ACC112 (cell line): Measurements from ENCODE around the gene CERK.

Source experiments
- H2AFZ ChIP-seq: fragments of 200-600 bp; sonication (generic); one replicate; pipeline ENCODE4 v1.6.0; 2017; ENCODE audit warnings: antibody characterized with exemption, low read length; ENCODE audit not compliant: unreplicated experiment
- H3K27ac ChIP-seq: fragments of 200-600 bp; sonication (generic); 2 replicates; pipeline ENCODE4 v1.5.1; 2014; ENCODE audit warnings: low read depth, mild to moderate bottlenecking, antibody characterized with exemption, low read length, moderate library complexity
- H3K27me3 ChIP-seq: fragments of 200-600 bp; sonication (generic); 2 replicates; pipeline ENCODE4 v1.6.1; 2014; ENCODE audit warnings: mild to moderate bottlenecking, antibody characterized with exemption, low read length, moderate library complexity, mixed read lengths; ENCODE audit not compliant: insufficient read depth
- H3K36me3 ChIP-seq: fragments of 200-600 bp; sonication (generic); 2 replicates; pipeline ENCODE4 v1.6.1; 2016; ENCODE audit warnings: mild to moderate bottlenecking, antibody characterized with exemption, low read length, moderate library complexity, mixed read lengths; ENCODE audit not compliant: insufficient read depth
- H3K4me1 ChIP-seq: fragments of 200-600 bp; sonication (generic); one replicate; pipeline ENCODE4 v1.6.1; 2016; ENCODE audit warnings: low read length, mixed read lengths; ENCODE audit not compliant: insufficient read depth, unreplicated experiment, control insufficient read depth
- H3K4me3 ChIP-seq: fragments of 200-600 bp; sonication (generic); 2 replicates; pipeline ENCODE4 v1.5.1; 2014; ENCODE audit warnings: mild to moderate bottlenecking, low read depth, low read length
- H3K79me2 ChIP-seq: fragments of 200-600 bp; sonication (generic); one replicate; pipeline ENCODE4 v1.6.0; 2016; ENCODE audit warnings: low read length; ENCODE audit not compliant: control insufficient read depth, unreplicated experiment, insufficient read depth

The CERK gene

DNA sequence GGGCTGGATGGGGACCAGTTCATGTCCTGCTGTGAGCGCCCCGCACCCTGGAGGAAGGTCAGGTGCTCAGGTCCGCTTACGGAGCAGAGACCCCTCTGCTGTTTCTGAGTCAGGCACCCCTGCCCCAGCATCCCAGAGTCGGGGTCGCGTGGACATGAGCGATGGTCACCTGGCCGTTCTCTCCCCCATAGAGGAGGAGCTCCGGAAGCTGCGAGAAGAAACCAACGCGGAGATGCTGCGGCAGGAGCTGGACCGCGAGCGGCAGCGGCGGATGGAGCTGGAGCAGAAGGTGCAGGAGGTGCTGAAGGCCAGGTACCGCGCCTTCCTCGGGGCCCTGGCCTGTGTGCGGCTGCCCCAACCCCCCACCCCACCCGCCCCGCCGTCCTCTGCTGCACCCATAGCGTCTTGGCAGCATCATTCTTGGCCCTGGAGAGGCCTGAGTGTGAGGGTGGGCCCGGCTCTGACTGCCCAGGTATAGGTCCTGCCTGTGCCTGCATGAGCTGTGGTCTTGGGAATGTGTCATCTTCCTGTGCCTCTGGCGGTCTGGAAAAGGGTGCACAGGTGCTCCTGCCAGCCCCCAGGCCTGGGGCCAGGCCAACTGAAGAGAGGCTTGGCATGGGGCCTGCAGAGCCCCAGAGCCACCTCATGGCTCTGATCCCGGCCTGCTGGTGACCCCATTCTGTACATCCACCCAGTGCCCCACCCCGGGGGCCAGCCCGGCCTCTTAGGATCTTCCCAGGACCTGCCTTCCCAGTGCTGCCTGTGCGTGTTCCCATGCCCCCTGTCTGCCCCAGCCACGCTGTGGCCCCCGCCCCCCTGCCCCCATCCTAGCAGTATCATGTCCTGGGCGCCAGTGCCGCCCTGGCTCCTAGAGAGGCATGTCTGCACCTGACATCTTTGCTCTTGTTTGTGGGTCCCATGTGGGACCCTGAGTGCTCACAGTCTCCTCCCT is 79.8 kb downstream of the CERK start:
- H3K4me3 ChIP-seq: no peak overlapping the region
- no peaks in the 10 kb centered on the region for H3K36me3 ChIP-seq
- H3K79me2 ChIP-seq: no peaks in the 10 kb centered on the region

DNA sequence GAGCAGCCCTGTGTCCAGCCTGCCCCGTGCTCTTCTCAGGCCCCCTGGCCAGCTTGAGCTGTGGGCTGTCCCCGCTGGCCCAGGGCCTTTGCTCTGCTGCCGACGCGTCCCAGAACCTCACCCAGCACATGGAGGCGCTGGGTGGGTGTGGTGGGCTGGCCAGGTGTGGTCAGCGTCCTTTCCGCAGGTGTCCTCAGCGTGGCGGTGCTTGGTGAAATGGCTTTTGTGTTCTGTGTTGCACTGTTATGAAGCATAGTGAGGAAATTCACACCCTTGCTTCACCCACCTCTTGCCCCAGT is 80.4 kb downstream of the CERK start:
- no peak overlapping the region for H3K27ac ChIP-seq
- no peaks in the 10 kb centered on the region for H3K27me3 ChIP-seq
- peaks cover 1% of the 10 kb centered on the region for H3K4me1 ChIP-seq
- no peak overlapping the region for H3K4me3 ChIP-seq
- no peaks in the 10 kb centered on the region for H3K79me2 ChIP-seq
- no peaks in the 10 kb centered on the region for H3K36me3 ChIP-seq
- no peak overlapping the region for H2AFZ ChIP-seq

More for the DNA sequence above, 79.8 kb downstream of the CERK start:
- Histone ChIP-seq H3K27me3 (no peaks in the 10 kb centered on the region), H2AFZ (no peak overlapping the region), H3K27ac (no peak overlapping the region), H3K4me1 (no peaks in the 10 kb centered on the region)

DNA sequence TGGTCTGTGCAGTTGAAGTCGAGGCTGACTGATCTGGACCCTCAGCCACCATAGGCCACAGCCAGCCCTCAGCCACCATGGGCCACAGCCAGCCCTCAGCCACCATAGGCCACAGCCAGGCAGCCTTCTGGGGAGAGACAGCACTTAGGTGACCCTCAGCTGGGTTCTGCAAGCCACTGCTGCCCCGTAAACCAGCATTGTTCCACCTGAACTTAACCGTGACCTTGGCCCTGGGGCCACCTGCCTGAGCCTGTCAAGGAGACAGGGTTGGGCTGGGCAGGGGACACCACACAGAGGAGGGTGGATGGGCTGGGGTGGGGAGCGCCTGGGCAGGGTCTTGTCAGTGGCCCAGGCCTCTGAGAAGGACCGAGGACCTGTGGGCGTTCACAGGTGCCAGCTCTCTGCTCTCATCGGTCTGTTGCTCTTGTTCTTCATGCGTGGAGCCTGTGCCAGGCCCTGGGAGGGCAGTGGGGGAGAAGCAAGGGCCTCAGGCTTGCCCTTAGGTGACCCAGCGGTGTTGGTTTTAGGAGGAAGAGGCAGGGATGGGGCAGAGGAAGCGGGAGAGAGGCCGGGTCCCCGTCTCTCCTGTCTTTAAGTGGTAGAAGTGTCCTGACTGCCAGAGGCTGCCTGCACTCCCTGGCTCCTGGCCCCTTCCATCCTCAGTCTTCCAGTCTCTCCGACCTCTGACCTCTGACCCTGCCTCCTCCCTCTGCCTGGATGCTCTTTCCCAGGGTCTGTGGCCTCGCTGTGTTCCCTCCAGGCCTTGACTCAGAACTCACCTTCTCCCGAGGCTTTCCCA is 81.0 kb downstream of the CERK start:
- peaks cover 4% of the 10 kb centered on the region for H3K4me1 ChIP-seq
- H2AFZ ChIP-seq: no peak overlapping the region
- H3K27me3 ChIP-seq: no peaks in the 10 kb centered on the region
- H3K79me2 ChIP-seq: no peaks in the 10 kb centered on the region
- H3K27ac ChIP-seq: no peak overlapping the region
- no peak overlapping the region for H3K4me3 ChIP-seq
- H3K36me3 ChIP-seq: no peaks in the 10 kb centered on the region

DNA sequence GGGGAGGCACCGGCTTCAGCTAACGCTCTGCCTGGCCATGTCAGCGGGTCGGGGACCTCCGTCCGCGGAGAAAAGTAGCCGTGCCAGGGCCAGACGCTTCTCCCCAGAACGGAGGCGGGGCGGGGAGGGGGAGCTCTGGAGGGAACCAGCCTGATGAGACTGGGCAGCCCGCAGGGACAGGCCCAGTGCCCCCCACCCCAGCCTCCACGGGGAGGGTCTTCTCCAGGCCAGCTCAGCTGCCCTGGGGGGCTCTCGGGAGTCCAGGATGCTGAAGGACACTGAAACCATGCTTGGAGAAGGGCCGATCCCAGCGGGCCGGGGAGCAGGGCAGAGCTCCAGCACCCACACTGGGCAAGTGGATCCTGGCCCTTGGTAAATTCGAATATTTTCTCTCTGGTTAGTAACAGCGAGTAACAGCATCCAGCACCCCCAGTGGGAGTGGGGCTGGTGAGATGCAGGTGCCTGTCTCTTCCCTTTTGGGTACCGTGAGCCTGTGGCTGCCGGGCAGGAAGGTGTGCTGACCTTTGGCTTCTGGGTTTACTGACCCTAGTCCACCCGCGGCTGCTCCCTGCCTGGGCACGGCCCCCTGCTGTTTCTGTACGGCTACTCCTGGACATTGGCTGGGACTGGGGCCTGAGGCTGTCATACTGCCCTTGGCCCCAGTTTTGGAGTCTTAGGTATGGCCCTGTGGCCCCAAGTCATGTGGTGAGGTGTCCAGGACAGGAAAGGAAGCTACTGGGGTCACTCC is 82.0 kb downstream of the CERK start:
- no peak overlapping the region for H2AFZ ChIP-seq
- H3K27me3 ChIP-seq: no peaks in the 10 kb centered on the region
- no peak overlapping the region for H3K4me3 ChIP-seq
- no peaks in the 10 kb centered on the region for H3K36me3 ChIP-seq
- peaks cover 4% of the 10 kb centered on the region for H3K4me1 ChIP-seq
- H3K79me2 ChIP-seq: no peaks in the 10 kb centered on the region
- no peak overlapping the region for H3K27ac ChIP-seq

DNA sequence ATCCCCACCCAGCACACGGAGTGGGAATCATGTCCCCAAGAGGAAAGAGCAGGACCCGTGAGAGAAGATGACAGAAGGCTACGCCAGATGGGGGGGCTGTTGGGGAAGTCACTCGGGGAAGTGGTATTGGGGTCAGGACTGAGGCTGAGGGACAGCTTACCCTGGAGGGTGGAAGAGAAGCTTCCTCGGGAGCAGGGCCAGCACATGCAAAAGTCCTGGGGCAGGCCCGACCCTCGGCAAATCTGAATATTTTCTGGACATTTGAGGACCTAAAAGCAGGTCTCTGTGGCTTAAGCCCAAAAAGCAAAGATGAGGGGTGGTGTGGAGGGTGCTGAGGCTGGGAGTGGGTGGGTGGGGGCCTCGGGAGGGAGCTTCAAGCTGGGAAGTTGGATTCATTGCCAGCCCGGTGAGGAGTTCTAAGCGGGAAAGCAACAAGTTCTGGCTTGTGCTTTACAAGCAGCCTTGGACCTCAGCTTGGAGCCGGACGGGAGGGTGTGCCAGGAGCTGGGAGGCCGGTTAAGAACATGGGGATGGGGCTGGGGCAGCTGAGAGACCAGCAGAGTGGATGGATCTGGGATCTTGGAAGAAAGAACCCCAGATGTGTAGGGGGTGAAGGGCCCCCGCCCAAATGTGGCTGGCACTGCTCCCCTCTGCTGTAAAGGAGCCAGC is 83.0 kb downstream of the CERK start:
- H3K79me2 ChIP-seq: no peaks in the 10 kb centered on the region
- peaks cover 4% of the 10 kb centered on the region for H3K4me1 ChIP-seq
- no peak overlapping the region for H2AFZ ChIP-seq
- no peak overlapping the region for H3K4me3 ChIP-seq
- no peak overlapping the region for H3K27ac ChIP-seq
- H3K27me3 ChIP-seq: no peaks in the 10 kb centered on the region
- H3K36me3 ChIP-seq: no peaks in the 10 kb centered on the region

DNA sequence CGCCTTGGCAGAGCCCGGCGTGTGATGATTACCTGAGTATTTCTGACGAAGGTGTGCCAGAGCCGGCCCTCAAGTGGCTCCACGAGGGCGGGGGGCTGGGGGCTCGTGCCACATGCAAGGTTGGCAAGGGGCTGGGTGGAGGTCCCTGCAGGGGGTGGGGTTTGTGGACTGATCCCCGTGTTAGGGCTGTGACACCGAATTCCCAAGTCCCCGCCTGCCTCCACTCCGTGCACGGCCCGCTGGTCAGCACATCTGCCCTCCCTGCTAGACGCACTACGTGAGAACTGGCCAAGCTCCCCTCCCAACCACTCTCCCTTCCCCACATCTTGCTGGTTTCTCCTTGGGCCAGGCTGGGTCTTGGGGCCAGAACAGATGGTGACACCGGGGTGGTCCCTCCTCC is 83.6 kb downstream of the CERK start:
- H3K27me3 ChIP-seq: no peaks in the 10 kb centered on the region
- no peak overlapping the region for H3K27ac ChIP-seq
- H2AFZ ChIP-seq: no peak overlapping the region
- no peak overlapping the region for H3K4me3 ChIP-seq
- no peaks in the 10 kb centered on the region for H3K36me3 ChIP-seq
- no peaks in the 10 kb centered on the region for H3K79me2 ChIP-seq
- peaks cover 4% of the 10 kb centered on the region for H3K4me1 ChIP-seq

DNA sequence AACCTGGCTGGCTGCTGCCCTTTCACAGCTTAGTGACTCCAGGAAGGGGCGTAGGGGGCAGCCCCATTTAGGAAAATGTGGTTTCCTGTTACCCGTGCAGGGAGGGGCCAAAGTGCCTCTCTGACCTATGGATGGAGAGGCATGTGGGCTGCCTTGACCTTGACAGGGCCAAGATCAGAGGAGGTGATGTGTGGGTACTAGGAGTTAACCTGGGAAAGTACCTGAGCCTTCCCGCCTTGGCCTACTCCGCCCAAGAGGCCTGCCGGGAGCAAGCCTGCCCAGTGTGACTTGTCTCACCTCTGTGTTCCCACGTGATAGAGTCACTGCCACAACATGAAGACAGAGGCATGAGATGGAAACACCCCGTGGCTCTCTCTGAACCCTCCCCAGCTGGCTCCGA is 84.5 kb downstream of the CERK start:
- H3K79me2 ChIP-seq: no peaks in the 10 kb centered on the region
- no peak overlapping the region for H3K4me3 ChIP-seq
- no peaks in the 10 kb centered on the region for H3K36me3 ChIP-seq
- H2AFZ ChIP-seq: no peak overlapping the region
- H3K4me1 ChIP-seq: peaks cover 4% of the 10 kb centered on the region
- H3K27me3 ChIP-seq: no peaks in the 10 kb centered on the region
- no peak overlapping the region for H3K27ac ChIP-seq

DNA sequence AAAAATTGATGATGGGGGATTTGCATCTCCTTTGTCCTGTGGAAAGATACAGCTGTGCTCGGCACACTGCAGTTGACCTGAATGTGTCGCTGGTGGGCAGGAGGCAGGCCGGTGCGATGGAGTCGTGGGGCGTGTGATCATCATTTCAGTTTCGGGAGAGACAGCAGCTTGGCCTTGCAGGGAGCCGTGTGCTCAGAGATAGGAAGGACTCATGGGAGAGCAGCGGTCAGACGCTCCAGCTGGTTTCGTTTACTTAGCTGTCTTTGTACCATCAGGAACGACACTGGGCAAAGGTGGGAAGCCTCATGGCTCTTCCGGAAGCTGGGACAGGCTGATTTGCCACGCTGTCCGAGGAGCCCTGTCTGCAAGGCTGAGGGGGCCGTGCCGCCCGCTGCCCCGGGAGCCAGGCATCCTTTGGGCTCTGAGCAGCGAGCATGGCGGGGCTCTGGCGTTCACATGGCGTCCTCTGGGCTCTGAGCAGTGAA is 85.2 kb downstream of the CERK start:
- Histone ChIP-seq H3K27ac (no peak overlapping the region), H3K79me2 (no peaks in the 10 kb centered on the region), H3K4me3 (peak overlapping the region; percentile 33; the same call in 1 of the 2 replicates)

DNA sequence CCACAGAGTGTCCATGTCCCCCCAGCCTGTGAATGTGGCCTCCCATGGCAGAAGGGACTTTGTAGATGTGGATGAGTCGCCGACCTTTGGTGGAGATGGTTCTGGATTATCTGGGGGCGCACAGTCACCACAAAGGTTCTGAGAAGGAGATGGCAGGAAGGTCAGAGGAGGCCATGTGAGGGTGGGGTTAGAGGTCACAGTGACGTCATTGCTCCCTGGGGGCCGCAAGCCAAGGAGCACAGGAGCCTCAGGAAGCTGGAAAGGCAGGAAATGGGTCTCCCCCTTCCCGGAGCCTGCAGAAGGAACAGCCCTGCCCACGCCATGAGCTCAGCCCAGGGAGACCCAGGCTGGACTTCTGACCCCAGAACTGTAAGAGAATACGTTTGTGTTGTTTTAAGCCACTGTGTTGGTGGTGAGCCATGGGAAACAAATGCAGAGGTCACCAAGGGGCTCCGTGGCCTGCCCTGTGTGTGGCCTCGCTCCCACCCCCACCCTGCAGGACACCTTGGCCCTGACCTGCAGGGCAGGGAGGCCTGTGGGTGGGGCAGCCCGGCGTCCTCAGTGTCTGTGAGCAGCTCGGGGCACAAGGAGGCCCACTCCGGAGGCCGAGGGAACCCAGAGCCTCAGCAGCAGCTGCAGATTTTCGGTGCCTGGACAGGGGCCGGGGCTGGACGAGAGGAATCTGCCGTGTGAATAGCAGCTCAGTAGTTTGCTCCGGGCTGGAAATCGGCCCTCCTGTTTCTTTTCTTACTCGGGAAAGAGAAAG is 85.8 kb downstream of the CERK start:
- Histone ChIP-seq H2AFZ (no peak overlapping the region), H3K4me1 (peaks cover 4% of the 10 kb centered on the region)

More for the DNA sequence above, 85.2 kb downstream of the CERK start:
- Histone ChIP-seq H2AFZ (no peak overlapping the region), H3K36me3 (no peaks in the 10 kb centered on the region), H3K4me1 (peaks cover 4% of the 10 kb centered on the region), H3K27me3 (no peaks in the 10 kb centered on the region)

More for the DNA sequence above, 85.8 kb downstream of the CERK start:
- no peaks in the 10 kb centered on the region for H3K79me2 ChIP-seq
- H3K36me3 ChIP-seq: no peaks in the 10 kb centered on the region
- peak overlapping the region; percentile 33; the same call in 1 of the 2 replicates for H3K4me3 ChIP-seq
- no peaks in the 10 kb centered on the region for H3K27me3 ChIP-seq
- H3K27ac ChIP-seq: no peak overlapping the region
